C4-2B (cell line): ENCODE measurements around the gene BEAN1.

Source experiments
- H3K27ac ChIP-seq: fragments of 450-650 bp; 2 replicates; pipeline ENCODE4 v1.5.1; 2017
- CTCF ChIP-seq: fragments of 450-650 bp; conservative IDR thresholded peaks from 2 replicates; pipeline ENCODE4 v1.5.1; 2017; ENCODE audit warnings: mild to moderate bottlenecking
- ZFX ChIP-seq: fragments of 450-650 bp; IDR thresholded peaks from 2 replicates; pipeline ENCODE4 v1.6.1; 2017

The BEAN1 gene

GRCh38 chr16:66469947-66470546, 43.0 kb downstream of the BEAN1 start:
- no peak for TF ChIP-seq CTCF
- TF ChIP-seq ZFX = no peak
- no peak overlapping the region for H3K27ac ChIP-seq

- TF ChIP-seq ZFX (no peak), CTCF (no peak)
- H3K27ac ChIP-seq = no peak overlapping the region
Measured at GRCh38 chr16:66470556-66470955, 43.5 kb downstream of the BEAN1 start.

- H3K27ac ChIP-seq = no peak overlapping the region
- TF ChIP-seq ZFX = no peak
- TF ChIP-seq CTCF = no peak
Measured at GRCh38 chr16:66471264-66471663, 44.2 kb downstream of the BEAN1 start.

GRCh38 chr16:66471716-66472393, 44.8 kb downstream of the BEAN1 start:
- TF ChIP-seq CTCF (no peak), ZFX (no peak)
- no peak overlapping the region for H3K27ac ChIP-seq

- no peak overlapping the region for H3K27ac ChIP-seq
Measured at GRCh38 chr16:66473051-66473571, 46.0 kb downstream of the BEAN1 start.

GRCh38 chr16:66473654-66474519, 46.8 kb downstream of the BEAN1 start:
- TF ChIP-seq ZFX (no peak), CTCF (no peak; the same call in 1 of the 2 replicates)
- H3K27ac ChIP-seq = peak overlapping the region; percentile 44; the same call in 1 of the 2 replicates

More at GRCh38 chr16:66473051-66473571, 46.0 kb downstream of the BEAN1 start:
- TF ChIP-seq ZFX (no peak), CTCF (no peak)
